DMS53 treated with DMSO at 0.1 percent for 48 hours (cell line): Measurements from ENCODE around the gene WDR19.
"Not testable (repeated sequence)": the region's sequence is repeated elsewhere in the genome, so short reads cannot be mapped to it uniquely, and the experiment has no call there.

Experiments used
- DNase-seq: peaks from one replicate; lab custom pipeline; 2025; ENCODE audit not compliant: unreplicated experiment; lab: John Stamatoyannopoulos, UW

Gene WDR19

DNA sequence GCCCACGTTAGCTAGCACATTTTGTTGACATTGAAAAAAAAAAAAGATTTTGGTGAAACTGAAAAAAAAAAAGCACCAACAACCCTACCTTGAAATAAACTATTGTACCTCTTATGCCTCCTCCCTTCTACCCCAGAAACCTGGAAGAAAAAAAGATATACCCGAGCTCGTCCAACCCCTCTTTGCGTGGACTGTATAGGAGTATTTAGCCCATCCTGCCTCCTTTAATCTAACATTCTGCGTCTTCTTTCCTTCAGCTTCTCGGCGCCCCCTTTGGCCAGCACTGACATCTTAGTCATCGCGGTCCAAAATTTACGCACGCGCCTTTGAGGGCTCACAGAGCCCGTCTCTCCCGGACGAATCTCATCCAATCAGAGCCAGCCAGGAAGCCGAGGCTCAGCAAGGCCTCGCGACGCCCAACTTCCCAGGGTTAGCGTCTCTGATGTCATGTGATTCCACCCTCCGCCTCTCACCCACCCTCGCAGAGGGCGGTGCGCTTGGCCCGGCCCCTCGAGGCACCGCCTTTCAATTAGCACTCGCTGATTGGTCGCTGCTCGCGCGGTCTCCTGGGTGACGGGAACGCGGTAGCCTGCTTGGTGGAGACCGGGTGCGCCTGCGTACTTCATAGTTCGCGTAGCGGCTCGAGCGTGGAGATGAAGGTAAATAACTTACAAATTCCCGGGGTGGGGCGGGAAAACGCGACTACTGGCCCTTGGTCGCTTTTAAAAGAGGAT lies at the start of gene WDR19:
Gene WDR19 (plus strand): TSS at position 625 of the 734 bp plus-strand sequence. CDS start 29 bp downstream, at position 654.
- peak; percentile 99 for DNase-seq

DNA sequence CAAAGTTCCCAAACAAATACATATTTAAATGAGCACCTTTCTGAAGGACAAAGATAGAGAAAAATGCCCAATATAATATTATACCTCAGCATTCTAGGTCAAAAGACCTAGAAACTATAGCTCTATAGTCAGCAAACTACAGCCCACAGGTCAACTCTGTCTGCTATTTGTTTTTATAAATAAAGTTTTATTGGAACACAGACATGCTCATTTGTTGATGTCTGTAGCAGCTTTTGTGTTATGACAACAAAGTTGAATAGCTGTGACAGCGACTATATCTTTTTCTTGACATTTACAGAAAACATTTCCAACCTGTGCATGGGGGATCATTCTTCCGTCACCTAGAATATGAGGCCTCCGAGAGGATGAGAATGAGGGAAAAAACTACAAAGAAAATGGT lies 48.7 kb upstream of the WDR19 start:
- DNase-seq: no peak

DNA sequence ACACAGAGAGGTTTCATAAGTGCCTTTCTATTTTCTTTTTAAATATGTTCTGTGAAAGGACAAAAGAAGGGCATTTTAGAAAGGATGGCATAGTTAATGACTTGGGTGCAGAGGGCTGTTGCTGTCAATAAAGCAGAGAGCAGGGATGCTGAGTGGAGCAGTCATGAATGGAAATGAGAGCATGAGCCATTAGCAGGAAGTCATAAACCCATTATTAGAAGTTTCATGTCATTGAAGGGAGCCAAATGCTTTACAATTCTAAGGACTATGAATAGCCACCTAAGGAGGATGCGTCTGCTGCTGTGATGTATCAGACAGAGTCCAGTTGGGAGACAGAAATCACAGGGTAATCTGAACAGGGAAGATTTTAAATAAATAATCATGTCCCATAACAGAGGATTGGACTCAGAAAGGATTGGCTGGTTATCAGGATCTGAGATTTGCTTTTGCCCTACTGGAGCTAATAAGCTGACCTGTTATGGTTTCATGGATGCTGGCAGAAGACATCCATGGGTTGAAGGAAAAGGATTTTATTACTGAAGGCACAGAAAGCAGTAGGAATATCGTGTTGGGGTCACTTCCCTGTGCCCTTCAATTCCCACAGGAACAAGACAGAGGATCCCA lies 47.5 kb upstream of the WDR19 start:
- no peak for DNase-seq

DNA sequence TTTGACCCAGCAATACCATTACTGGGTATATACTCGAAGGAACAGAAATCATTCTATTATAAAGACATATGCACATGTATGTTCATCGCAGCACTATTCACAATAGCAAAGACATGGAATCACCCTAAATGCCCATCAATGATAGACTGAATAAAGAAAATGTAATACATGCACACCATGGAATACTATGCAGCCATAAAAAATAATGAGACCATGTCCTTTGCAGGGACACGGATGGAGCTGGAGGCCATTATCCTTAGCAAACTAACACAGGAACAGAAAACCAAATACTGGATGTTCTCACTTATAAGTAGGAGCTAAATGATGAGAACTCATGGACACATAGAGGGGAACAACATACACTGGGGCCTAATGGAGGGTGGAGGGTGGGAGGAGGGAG lies 44.1 kb upstream of the WDR19 start:
- not testable (repeated sequence) for DNase-seq

GRCh38 chr4:39146211-39146610 lies 36.1 kb upstream of the WDR19 start:
- DNase-seq: no peak

GRCh38 chr4:39154009-39154408 lies 28.3 kb upstream of the WDR19 start:
- no peak for DNase-seq

DNA sequence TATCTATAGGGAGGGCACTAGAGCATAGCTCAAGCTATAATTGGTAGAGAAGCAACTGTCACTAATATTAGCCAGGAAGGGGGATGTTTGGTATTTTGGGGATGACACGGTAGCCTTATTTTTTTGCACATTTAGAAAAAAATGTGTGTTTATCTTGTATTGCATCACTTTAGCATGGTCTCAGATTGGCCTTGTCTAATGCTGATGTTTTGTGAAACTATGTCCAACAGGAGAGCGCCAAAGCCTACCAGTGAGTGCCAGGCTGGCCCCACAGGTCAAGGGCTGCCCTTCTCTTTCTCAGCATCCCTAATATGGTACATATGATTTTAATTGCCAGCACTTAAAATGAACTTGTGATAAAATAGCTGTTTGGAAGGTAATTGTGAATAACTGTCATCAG lies 24.8 kb upstream of the WDR19 start:
- DNase-seq: no peak

DNA sequence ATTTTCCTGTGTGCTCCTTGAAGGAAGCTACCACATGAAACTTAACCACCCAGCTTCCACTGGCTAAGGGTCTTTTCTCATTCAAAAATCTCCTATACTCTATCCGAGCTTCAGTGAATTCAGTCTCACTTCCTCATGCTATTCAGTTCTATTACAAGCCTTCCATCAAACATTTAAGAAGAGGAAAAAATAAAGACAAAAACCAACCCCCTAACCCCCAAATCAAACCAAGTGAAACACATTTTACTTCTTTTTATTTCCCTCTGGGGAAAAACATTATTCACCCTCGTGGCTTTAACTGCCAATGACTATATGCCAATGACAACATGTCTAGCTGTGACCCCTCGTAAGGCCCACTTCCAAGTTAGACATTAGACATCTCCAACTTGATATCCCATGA lies 16.2 kb upstream of the WDR19 start:
- DNase-seq: no peak

DNA sequence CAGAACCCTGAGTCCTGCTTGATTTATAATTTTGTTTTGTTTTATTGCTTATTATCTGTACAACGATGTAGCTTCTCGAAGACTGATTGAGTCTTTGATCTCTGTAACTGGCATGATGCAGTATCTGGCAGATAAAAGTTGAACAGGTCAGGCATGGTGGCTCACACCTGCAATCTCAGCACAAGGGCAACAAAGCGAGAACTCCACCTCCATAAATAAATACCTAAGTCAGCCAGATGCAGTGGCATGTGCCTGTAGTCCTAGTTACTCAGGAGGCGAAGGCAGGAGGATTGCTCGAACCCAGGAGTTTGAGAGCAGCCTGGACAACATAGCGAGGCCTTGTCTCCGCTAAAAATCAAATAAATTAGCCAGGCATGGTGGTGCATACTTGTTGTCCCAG lies 15.7 kb upstream of the WDR19 start:
- DNase-seq: no peak

GRCh38 chr4:39169426-39169825 lies 12.9 kb upstream of the WDR19 start:
- DNase-seq: no peak

DNA sequence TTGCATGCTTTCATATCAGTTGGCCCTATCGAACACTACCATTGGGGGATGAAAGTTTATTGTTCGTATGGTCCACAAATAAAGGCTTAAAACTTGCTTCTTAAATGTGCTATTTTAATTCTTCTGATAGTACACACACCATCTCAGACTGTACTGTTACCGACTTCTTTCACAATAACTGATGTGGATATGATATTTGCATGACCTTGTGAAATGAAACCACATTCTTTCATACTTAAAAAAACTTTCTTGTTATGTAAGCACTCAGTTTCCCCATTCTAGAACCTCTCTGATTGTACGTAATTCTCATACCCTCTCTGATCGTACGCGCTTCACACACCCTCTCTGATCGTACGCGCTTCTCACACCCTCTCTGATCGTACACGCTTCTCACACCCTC lies 12.0 kb upstream of the WDR19 start:
- no peak for DNase-seq

GRCh38 chr4:39178706-39179105 lies 3.6 kb upstream of the WDR19 start:
- no peak for DNase-seq

DNA sequence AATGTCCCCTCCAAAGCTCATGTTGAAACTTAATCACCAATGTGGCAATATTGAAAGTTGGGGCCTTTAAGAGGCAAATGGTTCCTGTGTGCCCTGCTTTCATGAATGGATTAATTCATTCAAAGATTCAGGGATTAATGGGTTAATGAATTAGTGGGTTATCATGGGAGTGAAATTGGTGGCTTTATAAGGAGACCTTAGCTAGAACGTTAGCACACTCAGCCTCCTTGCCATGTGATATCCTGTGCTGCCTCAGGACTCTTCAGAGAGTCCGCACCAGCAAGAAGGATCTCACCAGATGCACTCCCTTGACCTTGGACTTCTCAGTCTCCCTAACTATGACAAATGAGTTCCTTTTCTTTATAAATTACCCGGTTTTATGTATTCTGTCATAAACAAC lies 2.6 kb upstream of the WDR19 start:
- DNase-seq: no peak

- DNase-seq: not testable (repeated sequence)
Measured at GRCh38 chr4:39180629-39181028, 1.7 kb upstream of the WDR19 start.

- no peak for DNase-seq
Measured at GRCh38 chr4:39181520-39181904, 817 bp upstream of the WDR19 start.

DNA sequence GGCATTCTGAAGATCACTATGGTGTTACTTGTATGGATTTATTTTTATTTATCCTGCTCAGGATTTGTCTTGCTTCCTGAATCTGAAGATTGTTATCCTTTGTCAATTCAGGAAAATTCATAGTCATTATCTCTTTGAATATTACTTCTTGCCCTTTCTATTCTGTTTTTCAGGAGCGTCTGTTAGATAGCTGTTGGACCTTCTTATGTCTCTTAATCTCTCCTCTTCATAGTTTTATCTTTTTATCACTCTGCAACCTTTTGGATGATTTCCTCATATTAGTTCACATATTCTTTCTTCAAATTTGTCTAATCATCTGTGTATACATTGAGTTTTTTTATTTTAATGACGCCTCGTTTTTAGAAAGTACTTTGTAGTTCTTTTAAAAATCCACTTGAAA lies 19.6 kb downstream of the WDR19 start:
- DNase-seq: no peak

GRCh38 chr4:39204543-39204942 lies 22.2 kb downstream of the WDR19 start:
- DNase-seq: no peak

DNA sequence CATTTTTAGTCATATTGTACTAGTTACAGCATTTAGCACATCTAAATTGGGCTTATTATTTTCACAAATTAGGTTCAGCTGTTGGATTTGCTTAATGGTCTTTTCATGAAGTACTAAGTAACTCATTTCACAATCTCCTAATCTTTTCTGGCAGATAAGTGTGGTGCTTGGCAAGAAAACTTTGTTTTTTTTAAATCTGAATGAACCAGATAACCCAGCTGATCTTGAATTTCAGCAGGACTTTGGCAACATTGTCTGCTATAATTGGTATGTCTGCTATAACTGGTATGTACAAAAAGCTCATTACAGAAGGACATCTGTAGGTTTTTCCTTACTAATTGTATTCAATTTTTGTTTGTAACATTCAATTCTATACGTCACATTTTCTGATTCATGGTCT lies 22.7 kb downstream of the WDR19 start:
- DNase-seq: no peak

DNA sequence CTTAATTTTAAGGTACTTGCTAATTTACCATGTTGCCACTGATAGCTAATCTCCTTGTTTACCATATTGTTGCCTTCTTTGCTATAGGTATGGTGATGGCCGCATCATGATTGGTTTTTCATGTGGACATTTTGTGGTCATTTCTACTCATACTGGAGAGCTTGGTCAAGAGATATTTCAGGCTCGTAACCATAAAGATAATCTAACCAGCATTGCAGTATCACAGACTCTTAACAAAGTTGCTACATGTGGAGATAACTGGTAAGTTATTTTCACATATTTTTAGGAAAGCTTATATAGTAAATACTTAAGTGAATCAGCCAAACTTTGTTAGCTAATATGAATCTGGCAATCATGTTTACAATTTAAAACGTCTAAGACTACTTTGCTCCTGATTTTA lies 23.1 kb downstream of the WDR19 start:
- no peak for DNase-seq

GRCh38 chr4:39227906-39228305 lies 45.6 kb downstream of the WDR19 start:
- no peak for DNase-seq

DNA sequence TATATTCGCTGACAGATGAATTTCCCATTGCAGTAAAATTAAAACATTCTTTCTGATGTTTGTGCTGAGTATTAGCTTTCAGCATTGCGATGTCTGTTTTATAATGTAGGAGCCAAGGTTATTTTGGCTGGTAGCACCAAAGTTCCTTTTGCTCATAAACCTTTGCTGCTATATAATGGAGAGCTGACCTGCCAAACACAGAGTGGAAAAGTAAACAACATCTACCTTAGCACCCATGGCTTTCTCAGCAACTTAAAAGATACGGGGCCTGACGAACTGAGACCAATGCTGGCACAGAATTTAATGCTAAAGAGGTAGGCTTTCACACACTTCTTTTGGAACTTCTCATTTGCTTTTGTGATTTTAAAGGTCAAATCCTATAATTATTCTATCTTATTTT lies 46.0 kb downstream of the WDR19 start:
- DNase-seq: no peak

- DNase-seq: no peak
Measured at GRCh38 chr4:39230462-39230861, 48.1 kb downstream of the WDR19 start.

GRCh38 chr4:39231660-39232059 lies 49.3 kb downstream of the WDR19 start:
- DNase-seq: no peak
